H1 (cell line): Measurements from ENCODE around the gene BBS12. TPM values are rescaled to one million over a fixed set of nuclear protein-coding genes. Genes with fewer than 3 reads are reported as not detected.

Source experiments
- CTCF ChIA-PET: fragments of 300-600 bp; sonication (Branson Sonifier 250); formaldehyde crosslinking; loops from one replicate; lab custom pipeline; 2021; ENCODE audit not compliant: partially characterized antibody; lab: Charles Lee
- POLR2A ChIA-PET: fragments of 300-600 bp; sonication (Branson Sonifier 250); formaldehyde crosslinking; loops from one replicate; lab custom pipeline; 2021; ENCODE audit warnings: inconsistent platforms; ENCODE audit not compliant: partially characterized antibody; lab: Charles Lee
- DNase-seq, 2 experiments: peaks; one replicate each; pipeline versions ENCODE4 v3.0.0 to v3.0.0-alpha.2; 2010 to 2022; ENCODE audit warnings: low spot score in 2 of 2, low read depth in 1 of 2, mixed read lengths in 1 of 2
- FAIRE-seq: peaks from 2 replicates; lab custom pipeline; 2011; peaks lifted over from hg19 to GRCh38; lab: Jason Lieb, UNC
- H2AFZ ChIP-seq: 2 replicates; pipeline ENCODE4 v1.8.1; 2012; ENCODE audit warnings: low read length, inconsistent platforms
- H2AK5ac ChIP-seq: 2 replicates; pipeline ENCODE4 v1.6.1; 2013; ENCODE audit warnings: low read depth, low read length
- H2BK120ac ChIP-seq: replicated peaks from 2 replicates; pipeline ENCODE3; 2013; ENCODE audit warnings: low read depth, low read length, inconsistent platforms
- H2BK12ac ChIP-seq: 2 replicates; pipeline ENCODE4 v1.6.1; 2013; ENCODE audit warnings: low read depth, low read length
- H2BK15ac ChIP-seq: 2 replicates; pipeline ENCODE4 v1.6.1; 2013; ENCODE audit warnings: low read length
- H2BK20ac ChIP-seq: 2 replicates; pipeline ENCODE4 v1.6.1; 2013; ENCODE audit warnings: low read length
- H2BK5ac ChIP-seq: 2 replicates; pipeline ENCODE4 v1.6.1; 2013; ENCODE audit warnings: low read depth, low read length
- H3K14ac ChIP-seq: 2 replicates; pipeline ENCODE4 v1.6.1; 2013; ENCODE audit warnings: inconsistent platforms; ENCODE audit not compliant: insufficient read length
- H3K18ac ChIP-seq: 2 replicates; pipeline ENCODE4 v1.6.1; 2013; ENCODE audit warnings: low read length; ENCODE audit errors: extremely low read depth
- H3K23ac ChIP-seq: 2 replicates; pipeline ENCODE4 v1.6.1; 2013; ENCODE audit warnings: inconsistent platforms; ENCODE audit not compliant: insufficient read length
- H3K23me2 ChIP-seq: 2 replicates; pipeline ENCODE4 v1.6.1; 2013; ENCODE audit warnings: low read depth, low read length
- H3K27ac ChIP-seq: 2 replicates; pipeline ENCODE4 v1.6.1; 2011; ENCODE audit warnings: low read depth, low read length, inconsistent platforms
- H3K27me3 ChIP-seq, 4 experiments: replicated peaks in 1 of 4; 1 replicate in 1 of 4; 2 replicates in 3 of 4; pipeline versions ENCODE4 v1.6.1 to v1.8.1; 2011 to 2013; ENCODE audit warnings: low read length in 3 of 4, mild to moderate bottlenecking in 3 of 4, inconsistent platforms in 2 of 4, mixed read lengths in 2 of 4, moderate library complexity in 1 of 4; ENCODE audit not compliant: control insufficient read depth in 3 of 4, insufficient read depth in 3 of 4; ENCODE audit errors: extremely low read depth in 1 of 4
- H3K36me3 ChIP-seq, 4 experiments: 2 replicates each; pipeline versions ENCODE4 v1.6.1 to v1.8.1; 2011 to 2013; ENCODE audit warnings: mild to moderate bottlenecking in 4 of 4, low read length in 3 of 4, moderate library complexity in 2 of 4, control low read depth in 1 of 4, inconsistent platforms in 1 of 4; ENCODE audit not compliant: insufficient read depth in 4 of 4, control insufficient read depth in 2 of 4
- H3K4ac ChIP-seq: replicated peaks from 2 replicates; pipeline ENCODE3; 2013; ENCODE audit warnings: low read length, low read depth, mixed read lengths, inconsistent platforms; ENCODE audit not compliant: insufficient read length
- H3K4me1 ChIP-seq, 4 experiments: replicated peaks in 1 of 4; 1 replicate in 1 of 4; 2 replicates in 3 of 4; pipeline versions ENCODE4 v1.6.1 to v1.8.1; 2011 to 2013; ENCODE audit warnings: low read length in 3 of 4, inconsistent platforms in 2 of 4, mixed read lengths in 1 of 4; ENCODE audit not compliant: insufficient read depth in 4 of 4, control insufficient read depth in 3 of 4
- H3K4me2 ChIP-seq, 2 experiments: 2 replicates each; pipeline versions ENCODE4 v1.6.1 to v1.8.1; 2011 to 2013; ENCODE audit warnings: low read depth in 2 of 2, low read length in 2 of 2, control low read depth in 1 of 2, inconsistent platforms in 1 of 2, mild to moderate bottlenecking in 1 of 2; ENCODE audit not compliant: insufficient read depth in 1 of 2
- H3K4me3 ChIP-seq, 4 experiments: fragments of 200-600, 300-600 bp in 1 of 4; sonication (generic), shearing (Covaris generic), sonication (Bioruptor Twin) in 1 of 4; 2 replicates each; pipeline versions ENCODE4 v1.5.1 to v1.8.1; 2011 to 2016; ENCODE audit warnings: low read length in 4 of 4, low read depth in 3 of 4, control low read depth in 2 of 4, inconsistent platforms in 2 of 4, mild to moderate bottlenecking in 2 of 4, mixed read lengths in 1 of 4, moderate library complexity in 1 of 4; ENCODE audit not compliant: insufficient read depth in 2 of 4; ENCODE audit errors: extremely low read depth in 1 of 4
- H3K56ac ChIP-seq: replicated peaks from 2 replicates; pipeline ENCODE3; 2013; ENCODE audit warnings: low read depth, mild to moderate bottlenecking, mixed read lengths, low read length, inconsistent platforms; ENCODE audit not compliant: insufficient read length
- H3K79me1 ChIP-seq: 2 replicates; pipeline ENCODE4 v1.6.1; 2013; ENCODE audit warnings: low read depth, low read length, control low read depth
- H3K79me2 ChIP-seq, 2 experiments: 2 replicates each; pipeline versions ENCODE4 v1.6.1 to v1.8.1; 2012 to 2013; ENCODE audit warnings: low read length in 2 of 2, mild to moderate bottlenecking in 2 of 2, inconsistent platforms in 1 of 2; ENCODE audit not compliant: insufficient read depth in 2 of 2, control insufficient read depth in 1 of 2
- H3K9ac ChIP-seq, 4 experiments: replicated peaks in 1 of 4; 1 replicate in 1 of 4; 2 replicates in 3 of 4; pipeline versions ENCODE4 v1.6.1 to v1.8.1; 2011 to 2013; ENCODE audit warnings: low read depth in 3 of 4, low read length in 3 of 4, control low read depth in 2 of 4, mild to moderate bottlenecking in 2 of 4, moderate library complexity in 2 of 4, inconsistent platforms in 1 of 4; ENCODE audit errors: extremely low read depth in 1 of 4
- H3K9me3 ChIP-seq, 2 experiments: 2 replicates each; pipeline versions ENCODE4 v1.6.1 to v1.8.1; 2012 to 2013; ENCODE audit warnings: mild to moderate bottlenecking in 2 of 2, moderate library complexity in 2 of 2, control low read depth in 1 of 2, inconsistent platforms in 1 of 2, low read depth in 1 of 2, low read length in 1 of 2, mixed read lengths in 1 of 2; ENCODE audit not compliant: insufficient read depth in 2 of 2
- H4K20me1 ChIP-seq, 2 experiments: replicated peaks in 1 of 2; 2 replicates each; pipeline versions ENCODE3 to v1.8.1; 2011 to 2013; ENCODE audit warnings: inconsistent platforms in 2 of 2, low read length in 2 of 2, mild to moderate bottlenecking in 1 of 2; ENCODE audit not compliant: insufficient read depth in 2 of 2, control insufficient read depth in 1 of 2
- H4K5ac ChIP-seq: 2 replicates; pipeline ENCODE4 v1.6.1; 2013; ENCODE audit warnings: low read length, low read depth, mixed read lengths, inconsistent platforms; ENCODE audit not compliant: insufficient read length
- H4K8ac ChIP-seq: 2 replicates; pipeline ENCODE4 v1.8.0; 2013; ENCODE audit warnings: mild to moderate bottlenecking, moderate library complexity, low read length, inconsistent platforms; ENCODE audit not compliant: insufficient read depth; ENCODE audit errors: extremely low read depth
- H4K91ac ChIP-seq: replicated peaks from 2 replicates; pipeline ENCODE3; 2013; ENCODE audit warnings: low read length, mixed read lengths, inconsistent platforms; ENCODE audit not compliant: insufficient read length
- CHD2 ChIP-seq: IDR thresholded peaks from 2 replicates; pipeline ENCODE4 v1.6.1; 2012; ENCODE audit warnings: low read length, improper control_type of control experiment
- EP300 ChIP-seq, 2 experiments: IDR thresholded peaks; 1 replicate in 1 of 2; 2 replicates in 1 of 2; pipeline ENCODE4 v1.6.1; 2011 to 2012; ENCODE audit warnings: low read depth in 2 of 2, low read length in 2 of 2, mild to moderate bottlenecking in 2 of 2, borderline replicate concordance in 1 of 2, inconsistent platforms in 1 of 2, moderate library complexity in 1 of 2
- HDAC6 ChIP-seq: IDR thresholded peaks from one replicate; pipeline ENCODE4 v1.7.1; 2012; ENCODE audit warnings: low read depth, mild to moderate bottlenecking, inconsistent platforms, low read length, moderate library complexity
- JUN ChIP-seq: IDR thresholded peaks from 2 replicates; pipeline ENCODE4 v1.6.1; 2011; ENCODE audit warnings: low read depth, mild to moderate bottlenecking, improper control_type of control experiment, low read length
- NANOG ChIP-seq: IDR thresholded peaks from 2 replicates; pipeline ENCODE4 v1.6.1; 2011; ENCODE audit warnings: low read length, low read depth, mild to moderate bottlenecking, inconsistent platforms; ENCODE audit not compliant: insufficient read depth, poor library complexity, severe bottlenecking
- TAF1 ChIP-seq: IDR thresholded peaks from 2 replicates; pipeline ENCODE4 v1.6.1; 2011; ENCODE audit warnings: mild to moderate bottlenecking, low read depth, low read length
- YY1 ChIP-seq: IDR thresholded peaks from 2 replicates; pipeline ENCODE4 v1.6.1; 2011; ENCODE audit warnings: low read depth, mild to moderate bottlenecking, low read length
- WGBS, 2 experiments: shearing (Covaris generic) in 1 of 2; methylation state at CpG; one replicate each; pipeline versions ENCODE4 v1.1.6 to v1.1.7; 2013 to 2015; ENCODE audit warnings: low lambda C conversion rate in 2 of 2, mixed read lengths in 2 of 2, inconsistent platforms in 1 of 2, low coverage in 1 of 2, missing lambda C conversion rate in 1 of 2; ENCODE audit not compliant: insufficient replicate concordance in 2 of 2, insufficient coverage in 1 of 2, insufficient read length in 1 of 2; ENCODE audit errors: extremely low coverage in 1 of 2, missing lambda C conversion rate in 1 of 2; 5-methylcytosine and 5-hydroxymethylcytosine counted together
- polyA plus RNA-seq, 7 experiments: library from polyadenylated mRNA; depleted of rRNA in 3 of 7; stranded (reverse) in 5 of 7; unstranded in 2 of 7; fragments of >200 nt in 5 of 7; fragments of 200-250 nt in 2 of 7; gene quantifications; 1 replicate in 5 of 7; 2 replicates in 1 of 7; 4 replicates in 1 of 7; pipeline versions ENCODE4 v1.2.1 to v1.2.3, GENCODE V29; 2011 to 2013; ENCODE audit warnings: missing spikeins in 2 of 7, mixed read lengths in 2 of 7
- total RNA-seq: library from RNA; stranded (reverse); fragmentation: NEBNext Ultra II Directional; extraction: Animal tissue kit (Norgen Biotek cat#: 25700); gene quantifications from 2 replicates; pipeline ENCODE4 v1.2.1, GENCODE V29; 2021
- TF ChIP-seq, protein P1 (sequence below): IDR thresholded peaks from 2 replicates; pipeline ENCODE4 v1.6.1; 2012; ENCODE audit warnings: inconsistent platforms

Gene BBS12
- total and polyA plus RNA-seq, 2 of the 8 experiments (the other 6 are each of a cell fraction or from before 2014, with no cell fraction given) = 0.88 to 2.6 TPM

- Histone ChIP-seq H3K23ac (no peak overlapping the region), H3K4me1 (peaks cover 7 to 26% (median 16%) of the 10 kb centered on the region in 4 experiments), H3K36me3 (no peaks in the 10 kb centered on the region; a peak in 1 of 8 replicates), H3K9me3 (no peaks in the 10 kb centered on the region; a peak in 2 of 4 replicates), H3K4me2 (peak overlapping the region; percentile 48 to 56), H2BK15ac (no peak overlapping the region), H3K9ac (peak overlapping the region in 3 of 4 experiments; percentile 5 to 43 (median 33); a peak in 3 of 7 replicates), H3K14ac (no peak overlapping the region), H3K27me3 (no peaks in the 10 kb centered on the region), H2BK20ac (peak overlapping the region; percentile 91), H3K23me2 (no peaks in the 10 kb centered on the region), H2BK12ac (peak overlapping the region; percentile 93), H3K56ac (peak overlapping the region; percentile 81), H2BK5ac (peak overlapping the region; percentile 97), H2BK120ac (peak overlapping the region; percentile 97), H3K4ac (peak overlapping the region; percentile 73), H3K79me2 (no peaks in the 10 kb centered on the region), H4K5ac (peak overlapping the region; percentile 84), H4K91ac (peak overlapping the region; percentile 88), H3K27ac (peak overlapping the region; percentile 84), H3K18ac (peak overlapping the region; percentile 96), H2AFZ (no peak overlapping the region), H3K79me1 (no peaks in the 10 kb centered on the region), H4K20me1 (no peaks in the 10 kb centered on the region), H2AK5ac (no peak overlapping the region; the same call in 1 of the 2 replicates), H3K4me3 (peak overlapping the region in 1 of 4 experiments; percentile 16; a peak in 1 of 8 replicates), H4K8ac (no peak overlapping the region)
- CTCF ChIA-PET = interaction anchor here (0.8 to 2.1 kb wide), 11 partner anchors 10 to 62 kb away, joined by 3 to 19 read pairs (median 3); no protein-coding TSS in a partner anchor
- FAIRE-seq = peak; percentile 93
- DNase-seq = peak; percentile 72 to 95
- POLR2A ChIA-PET = interaction anchor here (0.7 to 5.0 kb wide), 22 partner anchors 9 to 760 kb away, joined by 3 to 79 read pairs (median 6); partner anchors contain the start of genes BBS12 and FGF2
- WGBS, 2 experiments = 5% methylated on average over 6 of the region's 6 CpGs; no CpG with 5 or more reads in 1 of the 2 experiments
- TF ChIP-seq, protein P1, sequence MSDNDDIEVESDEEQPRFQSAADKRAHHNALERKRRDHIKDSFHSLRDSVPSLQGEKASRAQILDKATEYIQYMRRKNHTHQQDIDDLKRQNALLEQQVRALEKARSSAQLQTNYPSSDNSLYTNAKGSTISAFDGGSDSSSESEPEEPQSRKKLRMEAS = peak; percentile 41; the same call in 1 of the 2 replicates
- no peak for TF ChIP-seq EP300 (IDR thresholded peaks at IDR 0.05; ENCODE audit: borderline replicate concordance in 1 of 2, low read depth in 2 of 2, low read length in 2 of 2)
- peak; percentile 83 for TF ChIP-seq NANOG
- no peak for TF ChIP-seq HDAC6
- TF ChIP-seq YY1 = 0 out of 2 replicates have a peak, but pooled peaks have one; percentile 66
- TF ChIP-seq TAF1 = peak; percentile 86
- TF ChIP-seq JUN = peak; percentile 94
- TF ChIP-seq CHD2 = 0 out of 2 replicates have a peak, but pooled peaks have one; percentile 44
These were observed 51.1 kb downstream of the BBS12 start for GRCh38 chr4:122783301-122784215.
